HG03378 (cell line): ENCODE measurements around the gene LOXL4.

ENCODE experiments used
- ATAC-seq: cut with Tn5 transposase; IDR thresholded peaks from one replicate; pipeline ENCODE4 v1.9.1; 2021; ENCODE audit warnings: mild to moderate bottlenecking, moderate library complexity; ENCODE audit not compliant: unreplicated experiment

LOXL4 gene

DNA sequence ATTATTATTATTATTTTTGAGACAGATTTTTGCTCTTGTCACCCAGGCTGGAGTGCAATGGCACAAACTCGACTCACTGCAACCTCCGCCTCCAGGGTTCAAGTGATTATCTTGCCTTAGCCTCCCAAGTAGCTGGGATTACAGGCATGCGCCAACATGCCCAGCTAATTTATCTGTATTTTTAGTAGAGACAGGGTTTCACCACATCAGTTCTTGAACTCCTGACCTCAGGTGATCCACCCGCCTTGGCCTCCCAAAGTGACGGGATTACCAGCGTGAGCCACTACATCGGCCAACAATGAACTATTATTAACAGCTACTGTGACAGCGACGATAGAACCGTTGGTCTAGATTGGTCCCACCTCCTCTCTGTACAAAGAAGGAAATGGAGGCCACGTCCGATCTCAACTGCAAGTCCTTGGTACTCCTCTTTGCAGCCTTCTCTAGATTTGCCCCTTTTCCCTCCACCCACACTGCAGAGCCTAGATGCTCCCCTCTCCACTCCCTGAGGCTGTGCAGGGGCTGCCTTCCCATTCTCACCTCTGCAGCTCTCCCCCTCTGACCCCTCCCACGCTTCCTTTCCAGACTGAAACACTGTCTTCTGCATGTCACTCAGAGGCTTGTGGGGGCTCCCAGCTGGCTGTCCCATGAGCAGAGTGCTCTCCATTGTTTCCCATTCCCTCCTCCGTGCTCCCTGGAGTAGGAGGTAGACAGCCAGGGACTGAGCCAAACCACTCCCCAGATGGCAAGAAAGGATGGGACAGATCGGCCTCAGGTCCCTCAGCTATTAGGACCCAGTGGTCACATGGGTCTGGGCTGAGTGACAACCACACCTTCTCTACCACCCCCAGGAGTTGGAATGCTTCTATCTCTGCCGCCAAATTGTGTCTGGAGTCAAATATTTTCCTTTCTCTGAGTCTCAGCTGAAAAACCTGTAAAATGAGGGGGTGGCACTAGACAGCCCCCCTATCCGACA is 2.3 kb downstream of the LOXL4 start:
- ATAC-seq, result no peak

DNA sequence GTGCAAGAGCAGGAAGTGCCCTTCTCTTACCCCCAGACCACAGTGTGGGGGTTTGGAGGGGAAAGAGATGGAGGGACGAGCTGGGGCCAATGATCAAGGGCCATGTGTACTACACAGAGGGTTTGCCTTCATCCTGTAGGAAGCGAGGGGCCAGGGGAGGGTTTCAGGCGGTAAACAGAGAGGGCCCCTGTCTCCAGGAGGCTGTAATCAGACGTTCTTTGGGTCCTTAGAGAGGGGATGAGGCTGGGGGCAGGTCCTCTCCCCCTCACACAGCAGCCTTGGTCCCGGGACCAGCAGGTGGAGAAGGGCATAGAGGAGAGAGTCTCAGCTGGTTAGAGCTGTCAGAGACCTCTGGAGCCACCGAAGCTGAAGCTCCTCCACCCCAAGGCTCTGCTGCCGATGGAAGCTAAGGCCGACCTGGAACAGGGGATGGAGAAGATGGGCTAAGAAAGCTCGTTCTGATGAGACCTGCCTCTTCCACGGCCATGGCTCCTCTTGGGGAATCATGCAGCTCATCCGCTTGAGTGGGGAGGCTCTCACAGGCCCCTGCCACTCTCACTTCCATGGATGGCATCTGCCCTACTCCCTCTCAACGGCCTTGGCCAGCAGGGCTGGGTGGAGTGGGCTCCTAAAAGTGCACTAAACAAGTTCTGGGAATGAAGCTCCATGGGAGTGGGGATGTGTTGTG is 3.5 kb downstream of the LOXL4 start:
- no peak for ATAC-seq

DNA sequence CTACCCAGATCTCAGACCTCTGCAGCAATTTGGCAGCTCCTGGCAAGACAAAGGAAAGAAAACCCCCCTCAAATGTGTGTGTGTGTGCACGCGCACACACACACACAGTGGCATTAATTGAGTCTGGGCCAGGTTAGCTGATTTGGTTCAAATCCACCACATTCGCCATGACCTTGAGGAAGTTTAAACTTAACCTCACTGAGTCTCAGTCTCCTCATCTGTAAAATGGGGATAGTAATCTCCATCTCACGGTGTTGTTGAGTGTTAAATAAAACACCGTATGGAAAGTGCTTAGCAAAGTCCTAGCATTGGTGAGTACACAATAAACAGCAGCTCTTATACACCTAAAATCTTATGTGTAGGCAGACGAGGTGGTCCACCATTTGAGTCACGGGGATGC is 4.9 kb downstream of the LOXL4 start:
- ATAC-seq, result no peak

DNA sequence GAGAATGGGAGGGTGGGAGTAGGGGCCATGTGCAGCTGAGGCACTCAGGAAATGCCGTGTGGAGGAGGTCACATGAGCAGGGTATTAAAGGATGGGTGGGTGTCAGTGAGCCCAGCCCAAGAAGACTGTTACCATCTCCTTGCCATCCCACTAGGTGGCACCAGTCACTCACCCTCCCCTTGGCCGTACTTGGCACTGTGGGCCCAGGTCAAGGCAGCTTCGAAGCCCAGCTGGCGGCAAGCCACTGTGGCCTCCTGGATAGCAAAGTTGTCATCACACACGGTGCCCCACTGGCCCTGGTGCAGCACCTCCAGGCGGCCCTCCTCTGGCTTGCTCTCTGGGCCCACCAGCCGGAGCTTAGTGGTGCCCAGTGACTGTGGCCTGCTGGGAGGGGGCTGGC is 5.4 kb downstream of the LOXL4 start:
- no peak for ATAC-seq

DNA sequence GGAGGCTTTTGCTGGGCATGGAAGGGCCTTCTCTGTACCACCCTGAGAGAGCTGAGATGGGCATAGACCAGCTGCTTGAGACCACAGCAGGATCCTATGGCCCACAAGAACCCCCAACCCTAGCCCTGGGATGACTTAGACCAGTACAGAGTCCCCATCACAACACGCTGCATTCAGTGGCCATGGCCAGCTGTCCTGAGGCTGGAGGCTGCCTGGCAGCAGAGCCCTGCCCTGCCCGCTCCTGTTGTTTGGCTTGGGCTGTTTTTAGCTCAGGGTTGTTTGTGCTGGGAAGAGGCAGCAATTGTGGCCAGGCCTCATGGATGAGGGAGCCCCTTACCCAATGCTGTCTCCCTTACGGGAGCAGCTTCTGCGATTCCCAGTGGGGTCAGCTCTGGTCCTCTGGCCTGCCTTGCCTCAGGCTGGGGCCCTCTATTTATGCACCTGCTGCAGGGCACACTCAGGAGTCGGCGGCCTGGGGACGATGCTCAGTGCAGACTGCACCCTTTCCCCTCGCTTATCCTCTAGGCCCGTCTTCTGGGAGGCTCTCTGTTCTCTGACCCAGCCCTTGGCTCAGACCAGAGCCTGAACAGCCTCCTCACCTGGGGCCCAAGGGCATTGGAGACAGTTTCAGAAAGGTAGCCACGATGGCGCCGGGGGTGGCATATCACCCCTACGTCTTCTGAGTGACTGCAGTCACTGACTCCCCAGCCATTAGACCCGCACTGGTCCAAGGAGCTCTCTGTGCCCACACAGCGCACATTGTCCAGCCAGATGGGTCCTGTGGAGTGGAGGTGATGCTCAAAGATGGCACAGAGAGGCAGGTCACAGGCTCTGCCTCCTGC is 6.3 kb downstream of the LOXL4 start:
- no peak for ATAC-seq

DNA sequence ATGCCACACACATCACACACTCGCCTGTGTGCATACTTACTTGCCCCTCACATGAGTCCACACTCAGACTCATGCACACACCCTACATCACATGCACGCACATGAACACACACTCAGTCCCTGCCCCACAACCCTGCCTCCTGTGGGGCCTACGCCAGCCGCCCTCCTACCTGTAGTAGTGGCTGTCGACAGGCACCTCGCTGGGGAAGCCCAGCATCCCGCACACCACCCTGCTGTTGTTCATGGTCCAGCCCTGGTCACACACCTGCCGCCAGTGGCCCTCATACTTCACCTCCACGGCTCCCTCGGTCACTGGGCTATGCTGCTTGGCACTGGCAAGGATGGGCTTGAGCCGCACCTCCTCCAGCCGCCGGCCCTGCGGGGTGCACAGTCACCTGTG is 7.2 kb downstream of the LOXL4 start:
- ATAC-seq, result no peak

DNA sequence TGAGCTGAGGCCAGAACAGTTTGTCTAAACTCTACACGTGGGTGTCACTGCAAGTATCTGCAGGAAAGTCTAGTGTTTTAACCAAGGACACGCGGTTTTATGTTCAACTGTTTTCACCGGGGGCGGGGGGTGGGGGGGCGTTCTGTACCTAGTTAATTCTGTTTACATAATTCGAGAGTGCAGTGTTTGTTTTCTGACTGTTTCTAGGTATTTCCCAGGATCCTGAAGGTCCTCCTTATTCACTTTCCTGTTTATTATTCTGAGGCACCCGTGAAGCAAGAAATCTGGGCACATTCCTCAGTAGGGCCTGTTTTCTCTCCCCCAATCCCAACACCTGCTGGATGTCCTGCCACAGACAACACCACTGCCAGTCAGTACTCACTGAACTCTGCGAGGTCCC is 7.6 kb downstream of the LOXL4 start:
- ATAC-seq, result no peak

DNA sequence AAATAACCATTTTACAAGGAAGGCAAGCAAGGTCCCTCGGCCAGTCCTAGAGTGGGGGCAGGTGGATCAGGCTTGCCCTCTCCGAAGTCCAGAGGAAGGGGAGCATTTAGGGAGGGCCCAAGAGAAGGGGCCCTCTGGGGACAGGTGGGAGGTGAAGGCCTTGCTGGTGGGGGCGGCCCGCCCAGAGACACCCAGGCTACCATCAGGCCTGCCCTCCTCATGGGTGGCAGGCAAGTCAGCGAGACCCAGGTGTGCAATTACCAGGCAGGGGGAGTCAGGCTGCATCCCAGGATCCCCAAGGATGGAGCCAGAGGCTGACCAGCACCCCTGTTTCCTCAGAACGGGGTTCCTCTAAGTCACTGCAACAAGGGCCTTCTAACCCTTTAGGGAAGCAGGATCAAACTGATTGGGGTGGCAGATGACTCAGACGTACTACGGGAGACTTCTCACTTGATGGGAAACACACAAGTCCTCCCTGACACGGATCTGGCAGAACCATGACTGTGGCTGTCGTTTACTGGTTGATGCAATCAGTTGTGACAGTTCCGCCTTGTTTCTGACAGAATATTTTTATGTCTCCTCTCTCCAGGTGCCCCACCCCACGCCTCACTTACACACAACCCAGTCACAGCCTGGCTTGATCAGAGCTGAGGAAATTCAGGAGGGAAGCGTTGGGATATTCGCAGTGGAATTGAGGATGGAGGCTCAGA is 8.2 kb downstream of the LOXL4 start:
- no peak for ATAC-seq

DNA sequence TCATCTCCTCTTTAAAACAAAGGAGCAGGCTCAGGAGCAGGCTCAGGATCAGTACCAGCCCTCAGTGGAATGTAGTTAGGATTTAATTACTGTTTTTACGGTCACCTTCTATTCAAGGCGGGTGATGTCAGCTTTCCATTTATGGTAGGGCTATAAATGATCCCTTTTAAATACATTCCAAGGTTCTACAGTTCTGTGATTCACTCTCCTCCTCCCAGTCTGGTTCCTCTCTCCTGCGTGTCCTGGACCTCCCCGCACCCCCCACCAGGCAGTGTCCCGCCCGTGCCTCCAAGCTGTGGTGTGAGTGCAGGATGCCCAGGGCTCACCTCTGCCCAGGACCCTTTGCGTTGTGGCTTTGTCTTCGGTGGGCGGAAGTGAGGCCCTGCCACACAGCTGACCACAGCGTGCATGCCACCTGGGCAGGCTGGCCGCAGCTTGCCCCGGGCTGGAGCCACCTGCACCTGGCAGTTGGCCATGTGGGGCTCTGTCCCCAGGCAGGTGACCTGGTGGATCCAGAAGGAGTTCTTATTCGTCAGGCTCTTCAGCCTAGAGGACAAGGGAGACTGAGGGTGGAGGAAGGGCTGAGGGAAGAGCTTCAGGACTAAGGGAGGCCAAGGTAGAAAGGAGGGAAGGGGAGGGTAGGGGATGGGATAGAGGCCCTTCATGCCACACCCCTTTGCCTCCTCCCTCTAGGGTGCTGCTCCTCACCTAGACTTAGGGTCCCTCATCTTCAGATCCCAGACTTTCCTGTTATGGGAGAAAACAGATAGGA is 9.1 kb downstream of the LOXL4 start:
- ATAC-seq, result no peak

DNA sequence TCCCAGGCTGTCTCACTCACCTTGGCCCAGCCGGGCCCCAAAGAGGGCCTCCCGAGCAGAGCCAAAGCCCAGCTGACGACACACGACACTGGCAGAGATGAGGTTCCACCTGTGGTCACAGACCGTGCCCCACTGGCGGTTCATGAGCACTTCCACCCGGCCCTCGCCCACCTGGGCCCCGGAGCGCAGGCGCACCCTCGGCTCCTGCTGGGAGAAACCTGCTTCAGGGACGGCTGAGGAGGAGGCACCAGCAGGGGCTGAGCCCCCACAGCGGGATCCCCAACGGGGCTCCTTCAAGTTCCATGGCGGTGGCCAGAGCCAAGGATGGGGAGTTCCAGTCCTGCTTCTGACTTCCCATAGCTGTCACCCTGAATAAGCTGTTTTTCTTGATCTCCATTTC is 10.0 kb downstream of the LOXL4 start:
- no peak for ATAC-seq

DNA sequence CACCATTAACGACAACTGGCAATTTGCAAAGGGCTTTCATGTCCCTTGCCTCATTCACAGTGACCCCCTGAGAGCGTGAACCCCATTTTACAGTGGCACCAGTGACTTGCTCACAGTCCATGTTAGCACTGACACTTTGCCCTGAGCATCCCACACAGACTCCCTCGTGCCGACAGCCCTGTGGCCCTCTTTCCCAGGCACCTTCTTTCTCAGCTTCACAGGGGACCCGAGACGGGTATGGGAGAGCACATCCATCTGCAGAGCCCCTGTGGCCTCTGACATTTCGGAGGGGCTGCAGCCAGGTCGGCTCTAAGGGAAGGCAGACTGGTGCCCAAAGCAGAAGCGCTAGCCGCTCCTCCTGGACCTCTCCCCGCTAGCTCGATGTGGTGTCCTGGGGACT is 10.8 kb downstream of the LOXL4 start:
- no peak for ATAC-seq

DNA sequence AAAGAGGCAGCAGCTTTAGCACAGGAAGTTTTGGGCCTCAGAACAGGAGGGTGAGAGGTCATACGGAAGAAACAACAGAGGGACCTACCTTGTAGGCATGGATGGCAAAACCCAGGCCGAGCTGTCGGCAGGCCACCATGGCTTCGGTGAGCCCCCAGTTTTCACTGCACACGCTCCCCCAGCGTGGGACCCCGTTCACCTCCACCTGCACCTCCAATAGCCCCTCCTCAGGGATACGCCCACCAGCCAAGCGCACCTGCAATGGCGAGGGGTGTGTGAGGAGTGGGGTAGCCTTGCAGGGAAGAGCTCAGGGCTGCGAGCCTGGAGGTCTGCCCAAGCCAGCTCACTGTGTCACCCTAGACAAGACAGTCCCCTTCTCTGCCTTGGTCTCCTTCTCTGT is 11.3 kb downstream of the LOXL4 start:
- no peak for ATAC-seq

DNA sequence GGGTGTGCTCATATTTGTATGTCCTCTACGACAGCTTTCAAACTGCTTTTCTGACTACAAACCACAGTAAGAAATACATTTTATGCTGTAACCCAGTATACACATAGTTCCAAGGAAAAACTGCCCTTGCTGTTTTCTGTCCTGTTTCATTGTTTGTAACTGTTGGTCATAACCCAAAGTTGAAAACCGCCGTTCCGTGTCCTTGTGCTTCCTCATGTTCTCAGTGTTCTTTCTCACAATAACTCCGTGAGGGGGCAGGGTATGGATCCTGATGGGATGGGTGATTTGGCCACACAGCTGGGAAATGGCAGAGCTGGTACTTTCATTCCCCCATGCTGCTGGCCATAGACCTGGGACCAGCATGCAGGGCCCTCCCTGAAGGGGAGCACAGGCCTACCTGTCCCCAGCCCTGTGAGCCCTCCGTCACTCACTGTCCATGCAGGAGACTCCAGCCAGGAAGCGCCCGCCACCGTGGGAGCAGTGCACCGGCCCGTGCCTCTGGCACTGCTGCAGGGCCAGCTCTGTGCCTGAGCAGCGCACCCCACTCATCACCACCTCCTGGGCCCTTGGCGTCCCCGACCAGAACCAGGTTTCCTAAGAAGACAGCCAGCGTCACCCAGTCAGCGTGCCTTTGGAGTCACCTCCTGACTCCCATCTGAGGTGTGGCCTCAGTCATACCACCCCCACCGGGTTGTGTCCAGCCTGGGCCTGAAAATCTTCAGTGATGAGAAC is 12.7 kb downstream of the LOXL4 start:
- no peak for ATAC-seq

DNA sequence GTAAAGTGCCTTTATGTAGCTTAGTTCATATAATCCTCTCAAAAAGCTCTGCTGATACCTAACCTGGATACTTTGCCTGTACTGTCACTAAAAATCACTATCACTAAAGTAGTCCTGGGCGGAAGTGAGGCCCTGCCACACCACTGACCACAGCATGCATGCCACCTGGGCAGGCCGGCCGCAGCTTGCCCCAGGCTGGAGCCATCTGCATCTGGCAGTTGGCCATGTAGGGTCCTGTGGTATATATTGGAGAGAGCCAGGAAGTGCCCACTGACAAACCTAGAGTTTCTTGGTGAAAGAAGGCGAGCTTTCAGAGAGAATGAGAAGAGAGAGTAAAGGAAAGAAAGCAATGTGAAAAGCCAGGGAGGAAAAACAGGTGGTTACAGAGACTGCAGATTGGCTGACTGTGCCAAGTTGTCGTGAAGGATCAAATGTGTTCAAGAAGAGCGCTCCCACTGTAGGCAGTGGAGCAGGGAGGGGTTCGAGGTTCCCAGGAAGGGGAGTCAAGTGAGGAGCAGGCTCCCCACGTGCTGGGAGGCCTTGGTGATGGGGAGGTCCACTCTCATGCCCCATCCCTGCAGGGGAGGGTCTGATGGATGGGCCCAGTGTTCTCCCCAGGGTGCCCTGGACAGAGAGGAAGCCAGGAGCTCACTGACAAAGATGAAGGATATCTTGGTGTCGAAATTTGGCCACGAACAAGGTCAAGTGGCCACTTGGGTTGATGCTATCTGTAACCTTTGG is 13.6 kb downstream of the LOXL4 start:
- ATAC-seq, result no peak

DNA sequence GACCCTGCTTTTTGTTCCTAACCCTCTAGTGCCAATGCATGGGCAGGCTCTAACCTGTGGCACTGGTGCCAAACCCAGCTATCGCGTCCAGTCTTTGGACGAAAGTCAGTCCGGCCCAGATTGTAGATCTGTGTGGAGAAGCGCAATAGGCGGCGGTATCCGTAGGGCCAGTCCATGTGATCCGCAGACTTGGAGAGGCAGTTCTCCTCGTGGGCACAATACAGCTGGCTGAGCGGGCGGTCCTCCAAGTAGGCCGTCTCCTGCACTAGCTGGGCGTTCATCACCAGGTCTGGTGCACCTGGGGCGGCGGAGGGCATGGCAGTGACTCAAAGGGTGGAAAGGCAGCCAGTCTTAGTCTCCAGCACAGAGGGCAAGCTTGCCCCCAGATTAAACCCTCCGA is 14.5 kb downstream of the LOXL4 start:
- ATAC-seq, result no peak

DNA sequence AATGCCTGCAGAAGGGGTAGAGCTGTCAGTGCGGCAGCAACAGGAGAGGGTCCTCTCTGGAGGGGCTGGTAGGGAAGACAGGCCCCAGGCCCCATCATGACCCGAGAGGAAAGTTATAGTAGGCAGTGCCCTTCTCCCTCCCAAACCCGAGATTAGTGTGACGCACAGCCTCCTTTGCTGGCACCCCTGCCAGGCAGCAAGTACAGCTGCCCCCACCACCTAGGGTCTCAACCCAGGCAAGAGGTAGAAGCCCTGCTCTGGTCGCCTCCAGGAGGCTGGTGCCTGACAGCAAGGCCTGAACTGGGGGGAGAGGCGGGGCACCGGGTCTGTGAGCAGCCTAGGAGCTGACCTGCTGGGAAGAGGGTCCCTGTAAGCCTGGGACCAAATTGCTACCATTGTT is 15.5 kb downstream of the LOXL4 start:
- ATAC-seq, result no peak

DNA sequence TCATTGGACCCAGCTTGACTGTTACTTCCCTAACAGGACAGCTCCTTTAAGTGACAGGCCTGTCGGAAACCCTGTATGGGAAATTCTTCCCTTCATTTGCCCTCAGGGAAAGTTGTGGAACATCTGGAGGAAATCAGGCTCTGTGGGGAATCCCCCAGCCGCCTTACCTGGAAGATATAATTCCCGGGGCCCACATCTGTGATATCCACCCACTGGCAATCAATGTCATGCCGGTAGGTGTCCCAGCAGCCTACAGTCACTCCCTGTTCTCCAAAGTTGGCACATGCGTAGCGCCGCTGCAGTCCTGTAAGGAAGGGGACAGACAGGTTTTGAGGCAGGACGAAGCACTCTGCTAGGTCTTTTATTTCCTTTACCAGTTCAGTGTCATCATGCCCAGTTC is 16.6 kb downstream of the LOXL4 start:
- no peak for ATAC-seq

DNA sequence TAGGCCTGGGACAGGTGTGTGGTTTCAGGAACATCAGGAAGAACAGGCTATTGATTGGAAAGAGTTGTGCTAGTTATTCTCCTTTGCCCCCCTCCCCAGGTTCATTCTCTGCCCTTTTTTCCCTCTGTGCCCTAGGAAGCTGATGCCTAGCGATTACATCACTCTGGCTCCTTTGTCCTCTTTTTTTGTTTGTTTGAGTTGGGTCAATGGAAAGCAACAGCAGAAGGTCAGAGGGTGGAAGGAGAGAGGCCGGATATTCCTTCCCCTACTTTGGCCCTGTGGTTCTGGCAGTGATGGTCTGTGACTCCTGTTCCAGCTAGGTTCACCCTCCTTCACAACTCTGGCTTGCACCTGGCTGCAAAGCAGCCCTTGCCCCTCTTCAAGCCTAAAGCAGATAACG is 18.9 kb downstream of the LOXL4 start:
- no peak for ATAC-seq

DNA sequence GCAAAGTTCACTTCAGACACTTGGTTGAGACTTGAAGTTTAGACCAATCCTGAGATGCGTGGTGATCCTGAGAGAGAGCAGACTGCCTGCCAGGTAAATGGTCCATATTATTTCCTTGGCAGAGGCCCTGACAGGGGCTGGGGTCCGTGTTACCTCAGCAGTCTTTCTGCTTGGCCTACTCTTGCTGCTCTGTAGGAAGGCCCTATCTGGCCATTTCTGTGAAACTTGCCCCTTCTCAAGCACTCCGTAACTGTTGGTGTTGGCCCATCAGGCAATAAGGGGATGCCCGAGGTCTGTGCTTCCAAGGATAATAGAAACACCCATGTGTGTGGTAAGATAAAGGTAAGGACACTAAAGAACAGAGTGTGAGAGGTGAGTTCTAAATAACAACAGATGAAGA is 20.0 kb downstream of the LOXL4 start:
- ATAC-seq, result no peak
